Peyer's patch (tissue), 4 donors: ENCODE data around the gene CGRRF1.

Source experiments
- CTCF ChIP-seq, 6 experiments: fragments of 450-650 bp in 4 of 6; fragments of 200-600 bp in 2 of 6; sonication (generic) in 1 of 6; IDR thresholded peaks; one replicate each; pipeline ENCODE4 v1.5.1; 2017 to 2019; ENCODE audit warnings: antibody characterized with exemption in 6 of 6, mild to moderate bottlenecking in 3 of 6, moderate library complexity in 1 of 6
- POLR2A ChIP-seq, 2 donors: fragments of 450-650 bp; IDR thresholded peaks; one replicate each; pipeline ENCODE4 v1.5.1; 2017; ENCODE audit warnings: antibody characterized with exemption in 2 of 2, mild to moderate bottlenecking in 2 of 2, moderate library complexity in 2 of 2

- no peak for TF ChIP-seq CTCF (IDR thresholded peaks at IDR 0.05)
- TF ChIP-seq POLR2A (IDR thresholded peaks at IDR 0.05), result no peak
Measured at GRCh38 chr14:54471641-54472040, 38.1 kb upstream of the CGRRF1 start.
